GM04504 (cell line): Measurements from ENCODE around the gene MUC20.
"Not testable (repeated sequence)": the region's sequence is repeated elsewhere in the genome, so short reads cannot be mapped to it uniquely, and the experiment has no call there.

ENCODE experiments used
- DNase-seq: peaks from one replicate; pipeline ENCODE4 v3.0.0-alpha.2; 2012; ENCODE audit warnings: low read depth

MUC20 gene

GRCh38 chr3:195770841-195771645 lies 50.3 kb downstream of the MUC20 start:
- not testable (repeated sequence) for DNase-seq

DNA sequence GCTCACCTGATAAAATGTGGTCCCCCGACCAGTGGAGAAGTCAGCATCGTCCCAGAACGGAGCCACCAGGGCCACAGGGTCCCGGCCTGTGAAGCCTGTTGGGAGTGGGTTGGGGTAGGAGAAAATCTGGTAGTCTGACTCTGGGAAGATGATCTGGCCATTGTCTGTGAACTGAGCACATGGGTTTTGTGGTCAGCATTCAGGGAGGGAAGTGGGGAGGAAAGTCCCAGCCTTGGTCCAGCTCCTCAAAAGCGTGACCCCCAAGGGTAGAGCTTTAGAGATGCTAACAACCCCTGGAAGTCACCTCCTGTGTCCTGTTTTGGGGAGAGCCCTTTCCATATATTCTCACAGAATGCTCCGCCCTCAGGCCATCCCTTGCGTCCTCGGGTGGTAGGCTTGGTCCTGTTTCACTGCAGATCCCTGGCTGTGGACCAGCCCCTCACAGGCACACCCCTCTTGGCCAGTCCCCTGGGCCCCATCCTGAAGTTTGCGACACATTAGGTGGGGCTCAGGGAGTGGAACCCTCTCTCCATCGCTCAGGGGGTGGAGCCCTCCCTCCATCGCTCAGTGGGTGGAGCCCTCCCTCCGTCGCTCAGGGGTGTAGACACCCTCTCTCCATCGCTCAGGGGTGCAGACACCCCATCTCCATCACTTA lies 51.0 kb downstream of the MUC20 start:
- no peak for DNase-seq

GRCh38 chr3:195773956-195774537 lies 53.3 kb downstream of the MUC20 start:
- DNase-seq, result no peak

DNA sequence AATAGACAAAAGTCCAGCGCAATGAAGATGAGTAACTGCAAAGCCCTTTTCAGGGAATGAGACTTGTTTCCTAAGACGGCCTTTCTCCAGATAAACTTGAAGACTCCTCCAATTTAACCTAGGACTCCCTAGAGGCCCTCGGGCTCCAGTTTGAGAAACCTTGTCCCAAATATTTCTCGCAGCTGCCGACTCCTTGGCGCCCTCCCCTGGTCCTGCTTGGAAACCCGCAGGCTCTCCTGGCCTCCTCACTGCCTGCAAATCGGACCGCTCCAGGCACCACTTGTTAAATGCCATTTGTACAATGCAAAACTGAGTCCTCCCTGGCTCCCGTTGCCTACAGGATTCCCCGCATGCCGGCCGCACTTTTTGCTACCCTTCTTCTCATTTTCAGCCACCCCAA lies 54.1 kb downstream of the MUC20 start:
- DNase-seq, result peak; percentile 4

DNA sequence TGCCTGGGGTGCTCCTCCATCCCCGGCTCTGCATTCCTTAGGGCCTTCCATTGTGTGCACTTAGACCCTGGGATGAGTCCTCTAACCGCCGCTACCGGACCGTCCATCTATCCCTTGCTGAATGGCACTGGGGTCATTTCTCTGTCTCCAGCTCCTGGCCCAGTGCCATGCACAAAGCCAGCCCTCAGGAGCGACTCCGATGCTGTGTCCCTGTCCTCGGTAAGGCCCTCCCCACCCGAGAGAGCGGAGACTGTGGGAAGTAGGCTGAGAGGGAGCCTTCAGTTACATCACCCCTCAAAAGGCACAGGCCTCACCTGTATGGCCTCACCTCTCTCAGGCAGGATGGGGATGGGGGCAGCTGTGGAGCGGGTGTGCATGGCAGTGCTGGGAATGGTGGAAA lies 57.2 kb downstream of the MUC20 start:
- DNase-seq, result no peak

DNA sequence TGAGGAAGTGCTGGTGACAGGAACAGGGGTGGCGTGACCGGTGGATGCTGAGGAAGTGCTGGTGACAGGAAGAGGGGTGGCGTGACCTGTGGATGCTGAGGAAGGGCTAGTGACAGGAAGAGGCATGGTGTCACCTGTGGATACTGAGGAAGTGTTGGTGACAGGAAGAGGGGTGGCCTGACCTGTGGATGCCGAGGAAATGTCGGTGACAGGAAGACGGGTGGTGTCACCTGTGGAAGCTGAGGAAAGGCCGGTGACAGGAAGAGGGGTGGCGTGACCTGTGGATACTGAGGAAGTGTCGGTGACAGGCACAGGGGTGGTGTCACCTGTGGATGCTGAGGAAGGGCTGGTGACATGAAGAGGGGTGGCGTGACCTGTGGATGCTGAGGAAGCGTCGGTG lies 60.5 kb downstream of the MUC20 start:
- not testable (repeated sequence) for DNase-seq
